Fibroblast of the conjunctiva (primary cell): ENCODE results near the gene KIF7.

Experiments
- DNase-seq: peaks from one replicate; pipeline ENCODE4 v3.0.0-alpha.2; 2010; ENCODE audit warnings: low read depth

KIF7 gene

GRCh38 chr15:89670971-89671560 lies 15.8 kb upstream of the KIF7 start:
- DNase-seq: no peak

DNA sequence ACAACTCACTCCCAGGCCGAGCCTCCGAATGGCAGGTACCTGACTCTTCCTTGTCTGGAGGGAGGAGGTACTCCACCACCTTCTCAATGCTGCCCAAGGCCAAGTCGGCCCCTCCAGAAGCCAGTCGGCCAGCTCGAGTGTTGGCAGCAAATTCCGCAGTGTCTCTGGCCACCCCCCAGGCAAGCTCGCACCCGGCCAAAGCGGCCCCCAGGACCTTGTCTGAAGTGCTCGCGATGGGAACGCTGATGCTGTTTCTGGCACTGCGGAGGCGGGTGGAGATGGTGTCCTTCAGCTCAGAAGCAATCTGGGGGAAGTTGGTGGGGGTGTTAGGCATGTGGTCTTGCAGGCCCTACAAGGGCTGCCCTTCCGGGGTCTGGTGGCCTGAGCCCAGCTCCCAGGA lies 14.7 kb upstream of the KIF7 start:
- no peak for DNase-seq

DNA sequence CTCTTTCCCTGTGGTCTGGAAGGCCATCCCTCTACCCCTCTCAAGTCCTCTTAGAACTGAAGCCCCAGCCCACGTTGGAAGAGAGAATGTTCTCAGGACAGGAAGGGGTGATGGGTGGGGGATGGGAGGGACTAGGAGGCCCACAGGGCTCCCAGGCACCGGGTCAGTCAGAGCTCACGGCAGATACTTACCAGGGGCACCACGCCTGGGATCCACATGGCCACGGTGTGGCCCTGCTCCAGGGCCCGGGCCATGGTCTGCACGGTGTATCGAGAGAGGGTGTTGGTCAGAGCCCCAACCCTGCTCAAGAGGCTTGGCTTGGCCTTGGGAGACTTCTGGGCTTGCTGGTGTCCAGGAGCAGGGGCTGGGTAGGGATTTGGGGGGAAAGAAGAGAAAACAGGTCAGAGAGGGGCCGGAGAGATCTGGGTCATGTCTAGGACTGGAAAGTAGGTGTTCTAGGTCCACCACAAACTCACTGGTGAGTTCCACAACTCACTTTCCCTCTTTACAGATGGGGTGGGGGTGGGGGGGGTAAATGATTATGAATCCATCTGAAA lies 14.1 kb upstream of the KIF7 start:
- no peak for DNase-seq

GRCh38 chr15:89668171-89668570 lies 12.9 kb upstream of the KIF7 start:
- no peak for DNase-seq

DNA sequence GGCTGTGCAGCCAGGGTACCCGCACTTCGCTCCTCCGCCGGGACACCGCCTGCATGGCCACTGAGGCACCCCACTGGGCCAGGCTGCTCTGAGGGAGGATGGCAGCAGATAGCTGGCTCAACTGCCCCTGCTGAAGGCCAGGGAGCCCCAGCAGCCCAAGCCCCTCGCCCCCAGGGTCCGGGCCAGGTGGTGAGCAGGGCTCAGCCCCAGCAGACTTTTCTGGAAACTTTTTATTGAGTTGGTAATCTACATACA lies 12.4 kb upstream of the KIF7 start:
- DNase-seq: no peak

GRCh38 chr15:89666858-89667705 lies 11.8 kb upstream of the KIF7 start:
- no peak for DNase-seq

GRCh38 chr15:89666184-89666857 lies 11.1 kb upstream of the KIF7 start:
- no peak for DNase-seq

DNA sequence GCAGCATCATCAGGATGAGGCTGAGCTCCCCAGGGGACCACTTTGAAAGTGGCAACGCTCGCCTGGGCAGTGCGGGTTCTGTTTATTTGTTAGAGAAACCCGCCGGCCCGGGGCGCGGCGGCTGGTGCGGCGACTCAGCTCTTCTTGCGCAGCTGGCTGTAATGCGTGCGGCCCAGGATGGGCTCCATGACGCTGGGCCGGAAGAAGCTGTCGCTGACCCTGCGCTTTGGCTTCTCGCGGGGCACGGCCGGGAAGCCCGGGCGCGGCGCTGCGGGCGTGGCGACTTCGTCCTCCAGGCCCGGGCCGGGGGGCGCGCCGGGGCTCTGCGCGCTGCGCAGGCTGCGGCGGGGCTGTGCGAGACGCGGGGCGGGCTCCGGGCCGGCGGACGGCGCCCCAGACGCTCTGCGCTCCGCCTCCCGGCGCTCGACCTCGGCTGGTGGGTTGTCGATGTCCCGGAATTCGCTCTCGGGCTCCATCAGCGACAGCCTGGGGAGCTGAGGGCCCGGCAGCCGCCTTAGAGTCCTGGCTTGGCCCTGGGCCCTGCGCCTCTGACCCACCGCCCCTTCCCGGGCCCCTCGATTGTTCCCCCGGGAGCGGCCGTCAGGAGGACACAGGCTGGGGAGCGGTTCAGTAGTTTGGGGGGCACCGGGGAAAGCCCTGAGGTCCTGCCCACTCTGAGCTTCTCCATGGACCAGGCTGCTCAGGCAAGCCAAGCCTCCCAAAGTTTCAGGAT lies 10.3 kb upstream of the KIF7 start:
- no peak for DNase-seq

DNA sequence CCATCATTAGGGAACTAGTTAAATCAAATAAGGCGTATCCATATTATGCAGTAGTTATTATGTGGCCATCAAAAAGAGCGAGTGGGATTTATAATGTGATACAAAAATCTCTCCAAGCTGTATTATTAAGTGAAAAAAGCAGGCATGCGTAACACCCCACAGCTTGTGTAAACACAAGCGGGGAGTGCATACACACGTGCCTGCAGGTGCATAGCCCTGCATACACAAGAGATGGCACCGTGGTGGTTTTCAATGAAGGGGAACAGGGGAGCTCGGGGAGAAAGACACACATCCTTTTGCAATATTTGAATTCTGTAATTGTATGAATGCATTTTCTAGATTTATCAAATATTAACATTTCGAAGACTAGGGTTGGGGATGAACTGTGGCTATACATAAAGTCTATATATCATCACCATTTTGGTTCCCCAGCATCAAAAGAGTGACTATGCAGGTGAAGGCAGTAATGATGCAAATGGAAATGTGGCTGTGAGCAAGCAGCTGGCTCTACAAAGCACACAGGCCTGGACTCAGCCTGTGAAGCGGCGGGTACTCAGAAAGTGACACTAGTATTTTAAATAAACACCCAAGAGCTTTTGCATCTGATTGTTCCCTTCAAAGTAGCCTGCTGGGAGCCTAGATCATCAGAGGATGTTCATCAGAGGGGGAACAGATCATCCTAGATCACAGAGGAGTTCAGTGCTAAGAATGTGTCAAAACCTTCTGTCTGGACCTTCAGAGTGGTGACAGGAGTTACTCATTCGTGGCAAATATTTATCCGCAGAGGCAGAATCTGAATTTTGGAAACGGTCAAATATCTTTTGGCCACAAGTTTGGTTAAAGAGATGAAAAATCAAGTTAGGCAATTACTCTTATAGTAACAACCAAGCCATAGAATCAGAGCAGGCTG lies 9.4 kb upstream of the KIF7 start:
- DNase-seq: no peak

DNA sequence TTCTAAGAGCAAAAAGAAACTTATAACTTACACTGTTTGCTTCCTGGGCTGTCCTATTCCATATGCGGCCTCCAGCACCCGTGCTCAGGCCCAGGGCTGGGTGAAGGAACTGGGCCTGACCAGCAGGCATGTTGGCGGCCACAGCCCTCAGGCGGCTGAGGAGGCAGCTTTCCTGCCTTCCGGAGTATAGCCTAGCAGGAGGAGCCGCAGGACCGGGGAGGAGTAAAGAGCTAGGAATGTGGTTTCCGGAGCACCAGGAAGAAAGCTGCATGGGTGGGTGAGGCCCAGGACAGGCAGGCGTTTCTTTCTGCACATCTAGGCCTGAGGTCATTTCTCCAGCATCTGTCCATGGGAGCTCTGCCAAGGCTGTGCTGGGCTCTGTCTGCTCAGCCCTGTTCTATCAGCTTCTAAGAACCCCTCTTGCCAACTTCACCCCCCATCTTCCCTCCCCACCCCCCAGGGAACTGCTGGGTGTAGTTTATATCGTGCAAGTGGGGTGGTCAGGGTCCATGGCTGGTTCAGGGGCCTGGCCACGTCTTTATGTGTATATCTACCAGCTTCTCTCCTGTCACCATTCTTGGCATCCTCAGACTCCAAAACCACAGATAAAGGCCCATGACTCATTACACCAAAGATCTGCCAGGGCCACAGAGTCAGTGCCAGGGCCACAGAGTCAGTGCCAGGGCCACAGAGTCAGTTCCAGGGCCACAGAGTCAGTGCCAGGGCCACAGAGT lies 7.8 kb upstream of the KIF7 start:
- peak; percentile 93 for DNase-seq

DNA sequence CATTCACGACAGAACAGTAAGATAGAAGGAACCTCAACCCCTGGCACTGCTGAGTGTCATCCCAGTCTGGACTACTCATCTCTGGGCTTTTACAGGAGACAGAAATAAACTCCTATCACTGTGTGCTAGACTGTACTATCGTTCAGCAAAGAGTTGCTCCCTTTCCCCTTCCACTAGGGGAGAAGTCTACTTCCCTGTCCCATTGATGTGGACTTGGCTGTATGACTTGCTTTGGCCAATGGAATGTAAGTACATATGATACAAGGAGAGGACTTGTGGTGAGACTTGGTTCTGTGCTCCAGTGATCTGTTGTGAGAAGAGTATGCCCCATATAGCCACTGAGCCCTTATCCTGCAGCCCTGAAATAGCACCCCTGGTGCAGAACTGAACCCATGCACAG lies 5.3 kb upstream of the KIF7 start:
- no peak for DNase-seq

DNA sequence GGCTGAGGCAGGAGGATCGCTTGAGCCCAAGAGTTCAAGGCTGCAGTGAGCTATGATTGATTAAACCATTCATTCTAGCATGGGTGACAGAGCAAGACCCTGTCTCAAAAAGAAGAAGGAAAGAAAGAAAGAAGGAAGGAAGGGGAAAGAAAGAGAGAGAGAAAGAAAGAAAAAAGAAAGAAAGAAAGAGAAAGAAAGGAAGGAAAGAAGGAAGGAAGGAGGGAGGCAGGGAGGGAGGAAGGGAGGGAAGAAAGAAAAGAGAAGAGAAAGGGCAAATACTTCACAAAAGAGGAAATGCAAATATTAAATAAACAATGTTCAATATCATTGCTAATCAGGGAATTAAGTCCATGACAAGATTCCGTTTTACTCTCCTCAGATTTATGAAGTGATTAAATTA lies 4.0 kb upstream of the KIF7 start:
- no peak for DNase-seq

DNA sequence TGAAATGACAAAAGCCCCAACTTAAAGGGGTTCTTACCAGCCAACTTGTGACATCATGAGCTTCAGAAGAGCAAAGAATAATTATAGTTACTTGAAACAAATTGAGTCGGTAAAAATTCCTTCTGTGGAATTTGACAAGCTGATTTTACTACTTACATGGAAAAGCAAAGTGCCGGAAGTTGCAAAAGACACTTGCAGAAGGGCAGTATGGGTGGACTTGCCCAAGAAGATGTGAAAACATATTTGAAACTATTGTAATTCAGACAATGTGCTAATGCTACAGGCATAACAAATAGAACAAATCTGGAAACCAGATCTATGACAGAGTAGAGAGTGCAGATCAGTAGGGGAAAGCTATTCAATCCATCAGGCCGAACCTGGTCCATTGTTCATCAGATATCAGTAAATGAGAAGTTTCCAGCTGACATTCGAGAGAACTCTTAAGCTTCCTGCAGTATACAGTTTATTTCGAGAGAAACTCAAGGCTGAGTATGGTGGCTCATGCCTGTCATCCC lies 2.5 kb upstream of the KIF7 start:
- DNase-seq: no peak

- no peak for DNase-seq
Measured at GRCh38 chr15:89656116-89656815, 999 bp upstream of the KIF7 start.

DNA sequence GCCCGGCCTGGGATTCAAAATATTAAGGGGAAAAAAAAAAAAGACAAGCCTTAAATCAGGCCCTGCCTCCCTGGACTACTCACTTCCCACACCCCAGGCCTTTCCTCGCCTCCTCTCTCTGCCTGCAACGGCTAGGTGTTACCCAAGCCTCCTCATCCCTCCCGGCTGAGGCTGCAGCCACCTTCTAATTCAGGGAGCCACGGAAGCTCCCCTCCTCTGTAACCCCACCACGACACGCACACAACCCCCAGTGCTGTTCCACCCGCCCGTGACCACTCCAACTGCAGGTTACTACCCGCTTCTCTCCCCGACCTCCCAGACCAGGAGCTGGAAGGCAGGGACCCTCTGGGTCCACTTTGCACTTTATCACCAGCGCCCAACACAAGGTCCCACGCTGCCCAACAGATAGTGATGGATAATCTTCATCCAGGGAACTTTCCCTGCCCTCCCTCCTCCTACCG lies 936 bp downstream of the KIF7 start:
- no peak for DNase-seq

GRCh38 chr15:89653578-89653977 lies 1.7 kb downstream of the KIF7 start:
- DNase-seq: no peak

DNA sequence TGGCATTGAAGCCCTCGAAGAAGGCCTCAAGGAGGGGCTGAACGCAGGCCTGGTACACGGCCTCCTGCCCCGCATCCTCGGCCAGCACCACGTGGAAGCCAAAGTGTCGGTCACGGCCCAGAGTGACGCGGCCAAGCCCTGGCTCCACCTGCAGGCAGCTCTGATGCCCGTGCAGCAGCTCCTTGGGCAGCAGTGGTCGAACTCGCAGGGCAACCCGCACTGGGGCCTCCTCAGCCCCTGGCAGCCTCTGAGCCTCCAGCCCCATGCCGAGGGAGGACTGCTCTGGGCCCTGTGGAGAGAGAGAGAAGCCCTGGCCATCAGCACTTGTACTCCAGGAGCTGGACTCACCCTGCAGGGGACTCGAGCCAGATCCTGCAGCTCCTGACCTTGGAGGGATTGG lies 2.6 kb downstream of the KIF7 start:
- no peak for DNase-seq

- no peak for DNase-seq
Measured at GRCh38 chr15:89652131-89652530, 3.1 kb downstream of the KIF7 start.

DNA sequence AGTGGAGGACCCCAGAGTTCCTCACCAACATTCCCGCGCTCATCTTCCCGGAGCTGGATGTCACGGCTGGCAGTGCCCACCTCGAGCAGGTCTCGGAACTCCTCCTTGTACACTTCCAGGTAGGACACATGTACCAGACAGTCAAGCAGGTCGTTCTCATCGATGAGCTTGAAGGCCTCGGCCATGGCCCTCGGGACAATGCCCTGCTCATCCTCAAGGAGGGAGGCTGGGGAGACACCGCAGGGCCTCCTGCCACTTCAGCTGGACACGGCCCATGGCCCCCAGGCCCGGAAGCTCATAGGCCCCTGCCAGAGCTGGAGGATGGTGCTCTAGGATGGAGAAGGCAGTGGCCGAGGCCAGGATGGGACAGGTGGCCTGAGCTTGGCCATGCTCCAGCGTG lies 5.6 kb downstream of the KIF7 start:
- DNase-seq: no peak
